ENCODE data around the gene MOB3C.

The MOB3C gene

DNA sequence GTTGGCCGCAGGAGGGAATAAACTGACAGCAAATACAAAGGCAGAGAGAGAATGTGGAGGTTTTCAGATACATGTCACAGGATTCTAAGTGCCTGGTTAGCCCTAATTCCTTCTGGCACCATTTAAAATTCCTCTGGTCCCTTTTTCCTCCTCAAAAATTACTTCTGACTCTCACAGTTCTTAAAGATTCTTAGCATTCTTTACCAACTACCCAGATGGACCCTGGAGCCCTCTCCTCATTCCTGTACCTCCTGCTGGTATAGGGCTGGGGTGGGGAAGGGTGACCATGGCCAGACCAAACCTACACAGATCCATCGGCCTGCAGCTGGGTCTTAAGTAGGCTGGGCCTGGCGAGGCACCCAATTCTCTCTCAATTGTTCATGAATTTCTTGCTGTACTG lies 19.8 kb downstream of the MOB3C start:
- DNase-seq (ENCODE audit: low spot score in 2 of 2) (no peak), ATAC-seq (replicated peaks; ENCODE audit: extremely low read depth, poor library complexity, severe bottlenecking) (no peak)
- no peaks in the 10 kb centered on the region for H3K27me3 Mint-ChIP-seq
- H3K4me1 Mint-ChIP-seq = peaks cover 62% of the 10 kb centered on the region
- no peaks in the 10 kb centered on the region for H3K9me3 Mint-ChIP-seq
- H3K27ac Mint-ChIP-seq (ENCODE audit: low read depth) = no peak overlapping the region
- H3K36me3 Mint-ChIP-seq (ENCODE audit: insufficient read depth) = peaks cover 20% of the 10 kb centered on the region
- H3K4me3 Mint-ChIP-seq = no peak overlapping the region

- H3K36me3 Mint-ChIP-seq (ENCODE audit: insufficient read depth) = peaks cover 26% of the 10 kb centered on the region
These were observed 20.6 kb downstream of the MOB3C start for GRCh38 chr1:46596036-46596435.

GRCh38 chr1:46595127-46595526 lies 21.5 kb downstream of the MOB3C start:
- no peak for ATAC-seq (replicated peaks; ENCODE audit: extremely low read depth, poor library complexity, severe bottlenecking)

More at GRCh38 chr1:46596036-46596435, 20.6 kb downstream of the MOB3C start:
- H3K27me3 Mint-ChIP-seq = no peaks in the 10 kb centered on the region
- no peak for DNase-seq (ENCODE audit: low spot score in 2 of 2)
- no peak overlapping the region for H3K4me3 Mint-ChIP-seq
- H3K27ac Mint-ChIP-seq (ENCODE audit: low read depth) = peak overlapping the region; percentile 54
- no peak for ATAC-seq (replicated peaks; ENCODE audit: extremely low read depth, poor library complexity, severe bottlenecking)
- peaks cover 54% of the 10 kb centered on the region for H3K4me1 Mint-ChIP-seq
- H3K9me3 Mint-ChIP-seq = no peaks in the 10 kb centered on the region

GRCh38 chr1:46594063-46594462 lies 22.5 kb downstream of the MOB3C start:
- DNase-seq (ENCODE audit: low spot score in 2 of 2) (no peak), ATAC-seq (replicated peaks; ENCODE audit: extremely low read depth, poor library complexity, severe bottlenecking) (no peak)
- Mint-ChIP-seq H3K9me3 (no peaks in the 10 kb centered on the region), H3K4me1 (peaks cover 40% of the 10 kb centered on the region), H3K4me3 (no peak overlapping the region), H3K27me3 (no peaks in the 10 kb centered on the region), H3K36me3 (ENCODE audit: insufficient read depth) (peaks cover 31% of the 10 kb centered on the region), H3K27ac (ENCODE audit: low read depth) (no peak overlapping the region)

More at GRCh38 chr1:46595127-46595526, 21.5 kb downstream of the MOB3C start:
- DNase-seq (ENCODE audit: low spot score in 2 of 2) = no peak
- Mint-ChIP-seq H3K4me3 (no peak overlapping the region), H3K27ac (ENCODE audit: low read depth) (peak overlapping the region; percentile 54), H3K9me3 (no peaks in the 10 kb centered on the region), H3K4me1 (peaks cover 49% of the 10 kb centered on the region), H3K27me3 (no peaks in the 10 kb centered on the region), H3K36me3 (ENCODE audit: insufficient read depth) (peaks cover 26% of the 10 kb centered on the region)

DNA sequence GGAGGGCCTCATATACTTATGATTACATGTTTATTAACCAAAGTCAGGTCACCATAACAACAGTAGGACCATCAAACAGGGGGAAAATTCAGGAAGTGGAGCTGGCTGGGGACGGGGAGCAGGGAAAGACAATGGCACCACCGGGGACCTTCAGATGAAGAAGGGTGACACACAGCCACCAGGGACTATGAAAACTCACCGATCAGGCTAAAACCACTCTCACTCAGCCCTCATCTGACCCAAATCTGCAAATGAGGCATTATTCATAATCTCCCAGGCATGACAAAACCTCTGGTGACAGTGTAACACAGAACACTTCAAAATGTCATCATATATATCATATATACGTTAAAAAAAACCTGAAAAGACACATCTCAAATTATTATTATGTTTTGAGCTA lies 23.8 kb downstream of the MOB3C start:
- H3K27ac Mint-ChIP-seq (ENCODE audit: low read depth) = peak overlapping the region; percentile 65
- H3K27me3 Mint-ChIP-seq = no peaks in the 10 kb centered on the region
- H3K4me3 Mint-ChIP-seq = no peak overlapping the region
- no peaks in the 10 kb centered on the region for H3K9me3 Mint-ChIP-seq
- H3K4me1 Mint-ChIP-seq = peaks cover 37% of the 10 kb centered on the region
- no peak for DNase-seq (ENCODE audit: low spot score in 2 of 2)
- no peak for ATAC-seq (replicated peaks; ENCODE audit: extremely low read depth, poor library complexity, severe bottlenecking)
- peaks cover 35% of the 10 kb centered on the region for H3K36me3 Mint-ChIP-seq (ENCODE audit: insufficient read depth)

DNA sequence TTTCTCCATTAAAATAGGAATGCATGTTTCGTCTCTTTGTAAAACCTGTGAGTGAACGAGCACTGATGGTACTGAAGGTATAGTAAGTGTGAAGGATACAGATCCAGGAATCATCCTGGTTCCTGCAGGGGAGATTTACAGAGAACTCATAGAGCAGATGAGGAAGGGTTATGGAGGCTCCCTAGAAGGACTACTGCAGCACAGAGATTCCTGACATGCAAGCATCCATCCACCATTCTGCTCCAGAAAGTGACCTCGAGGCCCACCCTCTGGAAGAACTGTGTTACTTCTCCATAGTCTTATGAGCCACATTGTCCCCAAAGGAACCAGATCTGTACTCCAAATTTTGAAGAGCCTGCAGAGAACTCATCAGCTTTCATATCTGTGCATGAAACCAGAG lies 27.1 kb downstream of the MOB3C start:
- Mint-ChIP-seq H3K36me3 (ENCODE audit: insufficient read depth) (peaks cover 40% of the 10 kb centered on the region), H3K4me1 (peaks cover 11% of the 10 kb centered on the region), H3K27ac (ENCODE audit: low read depth) (no peak overlapping the region), H3K4me3 (no peak overlapping the region), H3K27me3 (no peaks in the 10 kb centered on the region), H3K9me3 (no peaks in the 10 kb centered on the region)
- DNase-seq (ENCODE audit: low spot score in 2 of 2) (no peak), ATAC-seq (replicated peaks; ENCODE audit: extremely low read depth, poor library complexity, severe bottlenecking) (no peak)

DNA sequence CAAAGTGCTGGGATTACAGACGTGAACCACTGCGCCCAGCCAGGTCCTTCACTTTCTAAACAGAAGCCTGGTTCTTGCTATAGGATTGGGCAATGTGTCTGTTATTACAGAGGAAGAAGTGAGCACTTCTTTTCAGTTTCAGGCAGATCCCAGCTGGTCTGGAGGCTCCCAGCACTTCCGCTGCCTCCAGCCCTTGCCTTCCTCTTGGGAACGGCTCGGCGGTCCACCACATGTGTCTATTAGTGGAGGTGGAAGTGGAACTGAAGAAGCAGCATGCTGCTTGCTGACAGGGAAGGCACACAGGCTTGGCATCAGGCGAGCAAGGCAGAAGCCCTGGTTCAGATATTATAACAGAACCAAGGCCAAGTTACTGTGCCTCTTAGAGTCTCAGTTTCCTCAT lies 29.5 kb downstream of the MOB3C start:
- Mint-ChIP-seq H3K27me3 (no peaks in the 10 kb centered on the region), H3K36me3 (ENCODE audit: insufficient read depth) (peaks cover 34% of the 10 kb centered on the region), H3K27ac (ENCODE audit: low read depth) (no peak overlapping the region), H3K4me3 (no peak overlapping the region), H3K9me3 (no peaks in the 10 kb centered on the region), H3K4me1 (peaks cover 20% of the 10 kb centered on the region)
- ATAC-seq (replicated peaks; ENCODE audit: extremely low read depth, poor library complexity, severe bottlenecking) (no peak), DNase-seq (ENCODE audit: low spot score in 2 of 2) (no peak)

GRCh38 chr1:46585312-46585938 lies 31.2 kb downstream of the MOB3C start:
- DNase-seq (ENCODE audit: low spot score in 2 of 2) (no peak), ATAC-seq (replicated peaks; ENCODE audit: extremely low read depth, poor library complexity, severe bottlenecking) (no peak)
- Mint-ChIP-seq H3K36me3 (ENCODE audit: insufficient read depth) (peaks cover 31% of the 10 kb centered on the region), H3K4me3 (no peak overlapping the region), H3K4me1 (peaks cover 36% of the 10 kb centered on the region), H3K27ac (ENCODE audit: low read depth) (no peak overlapping the region), H3K27me3 (no peaks in the 10 kb centered on the region), H3K9me3 (no peaks in the 10 kb centered on the region)

DNA sequence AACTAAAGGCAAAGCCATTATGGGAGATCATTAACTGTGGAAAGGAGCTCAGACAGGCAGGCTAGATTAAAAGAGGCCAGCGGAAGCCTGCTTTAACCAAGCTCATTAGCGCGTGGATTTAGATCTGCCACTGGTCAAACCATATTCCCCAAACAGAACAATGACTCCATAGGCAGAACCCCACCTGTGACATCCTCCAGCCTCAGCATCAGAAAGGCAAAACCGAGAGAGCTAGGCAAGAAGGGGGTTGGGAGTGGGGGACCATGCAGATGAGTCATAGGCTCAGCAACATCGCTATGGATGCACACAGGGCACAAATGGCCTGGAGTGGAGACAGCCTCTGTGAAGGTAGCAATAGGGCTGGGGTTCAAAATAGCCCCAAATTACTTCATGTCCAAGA lies 33.1 kb downstream of the MOB3C start:
- ATAC-seq (replicated peaks; ENCODE audit: extremely low read depth, poor library complexity, severe bottlenecking) (no peak), DNase-seq (ENCODE audit: low spot score in 2 of 2) (no peak)
- H3K27me3 Mint-ChIP-seq = no peaks in the 10 kb centered on the region
- H3K27ac Mint-ChIP-seq (ENCODE audit: low read depth) = peak overlapping the region; percentile 85
- H3K4me3 Mint-ChIP-seq = no peak overlapping the region
- no peaks in the 10 kb centered on the region for H3K9me3 Mint-ChIP-seq
- peaks cover 25% of the 10 kb centered on the region for H3K36me3 Mint-ChIP-seq (ENCODE audit: insufficient read depth)
- peaks cover 32% of the 10 kb centered on the region for H3K4me1 Mint-ChIP-seq

GRCh38 chr1:46582972-46583371 lies 33.6 kb downstream of the MOB3C start:
- H3K36me3 Mint-ChIP-seq (ENCODE audit: insufficient read depth) = peaks cover 25% of the 10 kb centered on the region
- peaks cover 32% of the 10 kb centered on the region for H3K4me1 Mint-ChIP-seq
- H3K4me3 Mint-ChIP-seq = no peak overlapping the region
- no peak for ATAC-seq (replicated peaks; ENCODE audit: extremely low read depth, poor library complexity, severe bottlenecking)
- peak overlapping the region; percentile 85 for H3K27ac Mint-ChIP-seq (ENCODE audit: low read depth)
- H3K27me3 Mint-ChIP-seq = no peaks in the 10 kb centered on the region
- no peak for DNase-seq (ENCODE audit: low spot score in 2 of 2)
- H3K9me3 Mint-ChIP-seq = no peaks in the 10 kb centered on the region

DNA sequence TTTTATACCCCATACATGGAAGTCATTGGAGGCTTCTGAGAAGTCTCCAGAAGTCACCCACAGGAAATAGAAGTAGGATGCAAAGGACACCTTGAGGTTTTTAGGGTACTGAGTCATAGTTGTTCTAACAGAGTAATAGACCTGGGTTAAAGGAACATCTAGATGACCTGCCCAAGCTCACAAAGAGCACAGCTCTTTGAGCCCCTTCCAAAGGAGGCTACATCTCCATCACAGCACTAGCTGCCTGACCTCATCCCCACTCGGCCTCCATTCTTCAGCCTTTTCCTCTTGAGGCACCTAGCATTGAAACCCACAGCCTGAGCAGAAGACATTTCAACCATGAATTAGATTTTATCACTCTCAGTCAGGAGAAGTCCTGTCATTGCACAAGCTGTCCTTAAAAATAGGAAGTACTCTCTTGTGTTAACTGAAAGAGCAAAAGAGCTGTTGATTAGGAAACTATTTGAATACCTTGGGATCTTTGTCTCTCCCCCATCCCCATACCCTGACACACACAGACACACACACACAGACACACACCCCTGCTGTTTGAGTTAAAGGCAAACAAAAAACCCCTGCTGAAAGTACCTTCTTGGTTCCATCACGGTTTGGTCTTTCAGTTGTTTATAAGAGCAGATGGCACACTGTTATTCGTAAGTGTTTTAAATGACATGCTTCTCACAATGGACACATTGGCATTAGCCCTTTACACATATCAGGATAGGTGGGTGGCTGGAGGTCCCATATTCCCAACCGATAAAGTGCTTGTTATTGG lies 34.7 kb downstream of the MOB3C start:
- Mint-ChIP-seq H3K27me3 (no peaks in the 10 kb centered on the region), H3K4me1 (peaks cover 32% of the 10 kb centered on the region), H3K36me3 (ENCODE audit: insufficient read depth) (peaks cover 27% of the 10 kb centered on the region), H3K9me3 (no peaks in the 10 kb centered on the region), H3K4me3 (peak overlapping the region; percentile 58), H3K27ac (ENCODE audit: low read depth) (peak overlapping the region; percentile 75)
- peak; percentile 87 for ATAC-seq (replicated peaks; ENCODE audit: extremely low read depth, poor library complexity, severe bottlenecking)
- DNase-seq (ENCODE audit: low spot score in 2 of 2) = no peak

GRCh38 chr1:46580140-46580903 lies 36.3 kb downstream of the MOB3C start:
- Mint-ChIP-seq H3K4me1 (peaks cover 32% of the 10 kb centered on the region), H3K27ac (ENCODE audit: low read depth) (peak overlapping the region; percentile 75), H3K4me3 (no peak overlapping the region), H3K27me3 (no peaks in the 10 kb centered on the region), H3K36me3 (ENCODE audit: insufficient read depth) (peaks cover 29% of the 10 kb centered on the region), H3K9me3 (no peaks in the 10 kb centered on the region)
- DNase-seq (ENCODE audit: low spot score in 2 of 2) (no peak), ATAC-seq (replicated peaks; ENCODE audit: extremely low read depth, poor library complexity, severe bottlenecking) (peak; percentile 6)

Data from central memory CD8-positive, alpha-beta T cell (primary cell).